T-helper 22 cell (primary cell): Measurements from ENCODE around the gene TOP2A.

ENCODE experiments used
- DNase-seq: peaks from one replicate; pipeline ENCODE4 v3.0.0-alpha.2; 2020; ENCODE audit warnings: low read depth

Gene TOP2A

GRCh38 chr17:40345994-40346764 lies 71.5 kb downstream of the TOP2A start:
- no peak for DNase-seq

GRCh38 chr17:40345161-40345993 lies 72.3 kb downstream of the TOP2A start:
- DNase-seq = no peak

- DNase-seq = no peak
Measured at GRCh38 chr17:40344421-40345160, 73.1 kb downstream of the TOP2A start.

- DNase-seq = no peak
Measured at GRCh38 chr17:40343219-40344119, 74.2 kb downstream of the TOP2A start.

- no peak for DNase-seq
Measured at GRCh38 chr17:40342504-40343218, 75.0 kb downstream of the TOP2A start.

GRCh38 chr17:40341808-40342503 lies 75.7 kb downstream of the TOP2A start:
- DNase-seq = no peak

GRCh38 chr17:40340880-40341807 lies 76.6 kb downstream of the TOP2A start:
- DNase-seq = peak; percentile 88

- DNase-seq = no peak
Measured at GRCh38 chr17:40340327-40340726, 77.4 kb downstream of the TOP2A start.

GRCh38 chr17:40338941-40339649 lies 78.6 kb downstream of the TOP2A start:
- no peak for DNase-seq
